Measurements from ENCODE around the gene SNX25.

DNA sequence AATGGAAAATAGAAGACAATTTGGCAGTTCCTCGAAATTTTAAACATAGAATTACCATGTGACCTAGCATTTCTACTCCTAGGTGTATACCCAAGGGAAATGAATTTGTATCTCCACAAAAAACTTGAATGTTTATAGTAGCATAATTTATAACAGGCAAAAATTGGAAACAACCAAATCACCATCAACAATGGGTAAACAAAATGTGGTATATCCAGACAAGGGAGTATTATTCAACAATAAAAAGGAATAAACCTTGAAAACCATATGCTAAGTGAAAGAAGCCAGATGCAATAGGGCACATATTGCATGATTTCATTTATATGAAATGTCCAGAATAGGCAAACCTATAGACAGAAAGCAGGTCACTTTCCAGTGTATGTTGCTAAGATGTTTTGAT lies 83.8 kb downstream of the SNX25 start:
- TF ChIP-seq CTCF (conservative IDR thresholded peaks at IDR 0.05; ENCODE audit: low read depth, low read length): no peak
- no peak for TF ChIP-seq EZH2 (IDR thresholded peaks at IDR 0.05; ENCODE audit: borderline replicate concordance, low read depth, low read length, poor library complexity, severe bottlenecking)

Data from A673 (cell line).